Osteoblast (primary cell): ENCODE measurements around the gene SLC46A1. TPM values are rescaled to one million over a fixed set of nuclear protein-coding genes. Genes with fewer than 3 reads are reported as not detected.

Experiments used
- DNase-seq: peaks from one replicate; pipeline ENCODE4 v3.0.0; 2011; ENCODE audit warnings: low spot score, mixed read lengths; ENCODE audit not compliant: insufficient read length; ENCODE audit errors: missing footprints
- H2AFZ ChIP-seq: 2 replicates; pipeline ENCODE4 v1.6.0; 2011; ENCODE audit warnings: mild to moderate bottlenecking, low read length
- H3K27ac ChIP-seq: 2 replicates; pipeline ENCODE4 v1.5.1; 2011; ENCODE audit warnings: mild to moderate bottlenecking, low read depth, low read length, moderate library complexity
- H3K27me3 ChIP-seq: 2 replicates; pipeline ENCODE4 v1.6.0; 2012; ENCODE audit warnings: mild to moderate bottlenecking, control low read depth, inconsistent platforms, low read length, moderate library complexity; ENCODE audit not compliant: insufficient read depth
- H3K36me3 ChIP-seq: 2 replicates; pipeline ENCODE4 v1.5.1; 2011; ENCODE audit warnings: mild to moderate bottlenecking, low read length, control low read depth, moderate library complexity; ENCODE audit not compliant: insufficient read depth
- H3K4me1 ChIP-seq: 2 replicates; pipeline ENCODE4 v1.5.1; 2011; ENCODE audit warnings: mild to moderate bottlenecking, low read length, control low read depth, moderate library complexity; ENCODE audit not compliant: insufficient read depth
- H3K4me2 ChIP-seq: 2 replicates; pipeline ENCODE4 v1.6.0; 2011; ENCODE audit warnings: mild to moderate bottlenecking, low read length; ENCODE audit not compliant: insufficient read depth
- H3K4me3 ChIP-seq: fragments of 200-600 bp; sonication (generic); 3 replicates; pipeline ENCODE4 v1.5.1; 2012; ENCODE audit warnings: mild to moderate bottlenecking, low read length, inconsistent platforms; ENCODE audit not compliant: insufficient read depth
- H3K79me2 ChIP-seq: 2 replicates; pipeline ENCODE4 v1.6.0; 2012; ENCODE audit warnings: mild to moderate bottlenecking, low read length, control low read depth, inconsistent platforms; ENCODE audit not compliant: insufficient read depth
- H3K9me3 ChIP-seq: 2 replicates; pipeline ENCODE4 v1.5.1; 2011; ENCODE audit warnings: low read depth, low read length, control low read depth
- H4K20me1 ChIP-seq: 2 replicates; pipeline ENCODE4 v1.6.0; 2012; ENCODE audit warnings: mild to moderate bottlenecking, low read length, control low read depth; ENCODE audit not compliant: insufficient read depth
- CTCF ChIP-seq: IDR thresholded peaks from 2 replicates; pipeline ENCODE4 v1.5.1; 2011; ENCODE audit warnings: mild to moderate bottlenecking, low read depth, low read length, moderate library complexity; ENCODE audit errors: extremely low read depth
- total RNA-seq: library from RNA; depleted of rRNA; stranded (reverse); fragments of >200 nt; gene quantifications from 2 replicates; pipeline ENCODE4 v1.2.3, GENCODE V29; 2012

Gene SLC46A1
- total RNA-seq, 1 donor: 8.0 TPM

- peak; percentile 92 for DNase-seq
- Histone ChIP-seq H3K9me3 (no peaks in the 10 kb centered on the region), H3K27ac (no peak overlapping the region), H2AFZ (no peak overlapping the region), H4K20me1 (peaks cover 3% of the 10 kb centered on the region), H3K4me1 (peaks cover 4% of the 10 kb centered on the region), H3K79me2 (no peaks in the 10 kb centered on the region), H3K36me3 (no peaks in the 10 kb centered on the region), H3K27me3 (no peaks in the 10 kb centered on the region), H3K4me2 (no peak overlapping the region), H3K4me3 (no peak overlapping the region)
- TF ChIP-seq CTCF: no peak
Observed at GRCh38 chr17:28392491-28392890, 13.5 kb downstream of the SLC46A1 start.

- TF ChIP-seq CTCF: no peak
- Histone ChIP-seq H3K4me3 (no peak overlapping the region), H3K27ac (no peak overlapping the region), H3K79me2 (no peaks in the 10 kb centered on the region), H3K4me2 (no peak overlapping the region), H3K36me3 (no peaks in the 10 kb centered on the region), H3K9me3 (no peaks in the 10 kb centered on the region), H2AFZ (no peak overlapping the region), H4K20me1 (peaks cover 3% of the 10 kb centered on the region), H3K27me3 (no peaks in the 10 kb centered on the region), H3K4me1 (peaks cover 4% of the 10 kb centered on the region)
- no peak for DNase-seq
Observed at GRCh38 chr17:28391401-28391800, 14.6 kb downstream of the SLC46A1 start.

GRCh38 chr17:28390984-28391383 is 15.0 kb downstream of the SLC46A1 start:
- Histone ChIP-seq H3K9me3 (no peaks in the 10 kb centered on the region), H3K4me1 (peaks cover 4% of the 10 kb centered on the region), H3K4me2 (no peak overlapping the region), H4K20me1 (peaks cover 3% of the 10 kb centered on the region), H3K27me3 (no peaks in the 10 kb centered on the region), H3K27ac (no peak overlapping the region), H3K4me3 (no peak overlapping the region), H3K36me3 (no peaks in the 10 kb centered on the region), H2AFZ (no peak overlapping the region), H3K79me2 (no peaks in the 10 kb centered on the region)
- no peak for DNase-seq
- TF ChIP-seq CTCF: no peak

- H3K36me3 ChIP-seq: no peaks in the 10 kb centered on the region
- no peak for DNase-seq
- H4K20me1 ChIP-seq: peaks cover 3% of the 10 kb centered on the region
- no peaks in the 10 kb centered on the region for H3K9me3 ChIP-seq
- no peak for TF ChIP-seq CTCF
- H3K4me1 ChIP-seq: peaks cover 4% of the 10 kb centered on the region
- H3K4me3 ChIP-seq: no peak overlapping the region
- no peak overlapping the region for H3K4me2 ChIP-seq
- H3K79me2 ChIP-seq: no peaks in the 10 kb centered on the region
- H3K27ac ChIP-seq: no peak overlapping the region
- no peak overlapping the region for H2AFZ ChIP-seq
- H3K27me3 ChIP-seq: no peaks in the 10 kb centered on the region
Observed at GRCh38 chr17:28390563-28390962, 15.4 kb downstream of the SLC46A1 start.
